ENCODE results near the gene MALSU1. TPM values are rescaled to one million over a fixed set of nuclear protein-coding genes. Genes with fewer than 3 reads are reported as not detected.

The MALSU1 gene
- total RNA-seq, 1 donor from 2014 or later = 62.3 TPM

DNA sequence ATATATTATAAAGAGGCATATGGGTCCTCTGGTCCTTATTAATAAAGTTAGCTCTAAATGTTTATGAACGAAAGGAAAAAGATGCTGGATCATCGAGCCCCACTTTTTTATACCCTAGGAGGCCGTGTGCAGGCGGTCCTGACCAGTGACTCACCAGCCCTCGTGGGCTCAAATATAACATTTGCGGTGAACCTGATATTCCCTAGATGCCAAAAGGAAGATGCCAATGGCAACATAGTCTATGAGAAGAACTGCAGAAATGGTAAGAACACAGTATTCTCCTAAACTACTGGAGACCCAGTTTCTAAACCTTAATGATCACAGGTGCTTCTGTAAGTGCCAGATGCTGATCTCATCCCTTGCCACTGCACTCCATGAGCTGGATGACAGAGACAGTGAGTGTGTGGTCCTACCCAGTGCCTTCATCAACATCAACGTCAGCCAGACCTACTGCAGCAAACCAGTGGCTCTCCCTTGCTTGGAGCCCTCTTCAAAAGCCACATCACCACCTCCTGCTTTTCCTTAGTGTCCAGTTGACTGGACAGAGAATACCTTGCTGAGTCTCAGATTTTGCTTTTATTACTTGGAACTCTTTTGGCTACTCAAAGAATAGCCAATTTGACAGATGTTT lies 45.0 kb upstream of the MALSU1 start:
- H3K9me3 Mint-ChIP-seq (ENCODE audit: unreplicated experiment) = peaks cover 4% of the 10 kb centered on the region
- H3K79me2 ChIP-seq (ENCODE audit: insufficient read depth, low read length) = no peaks in the 10 kb centered on the region
- H3K27me3 Mint-ChIP-seq (ENCODE audit: low read depth, unreplicated experiment) = peaks cover 5% of the 10 kb centered on the region
- peak overlapping the region; percentile 40 for H3K4me2 ChIP-seq (ENCODE audit: low read length)
- no peak overlapping the region for H3K4me3 Mint-ChIP-seq (ENCODE audit: unreplicated experiment)
- H3K9me3 ChIP-seq (ENCODE audit: insufficient read depth, low read depth, low read length) = no peaks in the 10 kb centered on the region
- peak; percentile 75 for FAIRE-seq
- peak; percentile 57 for DNase-seq (ENCODE audit: low read depth)
- peaks cover 3% of the 10 kb centered on the region for H3K27me3 ChIP-seq (ENCODE audit: insufficient read depth, low read length)
- H3K4me3 ChIP-seq (ENCODE audit: insufficient read depth, low read depth, low read length) = no peak overlapping the region
- no peaks in the 10 kb centered on the region for H3K4me1 Mint-ChIP-seq (ENCODE audit: low read depth, unreplicated experiment)
- no peaks in the 10 kb centered on the region for H4K20me1 ChIP-seq (ENCODE audit: insufficient read depth, low read length)
- H2AFZ ChIP-seq (ENCODE audit: low read depth, low read length) = no peak overlapping the region
- H3K9ac ChIP-seq (ENCODE audit: low read length) = no peak overlapping the region
- no peak overlapping the region for H3K27ac ChIP-seq (ENCODE audit: low read depth, low read length)
- H3K4me1 ChIP-seq (ENCODE audit: insufficient read depth, low read length) = no peaks in the 10 kb centered on the region
- no peaks in the 10 kb centered on the region for H3K36me3 ChIP-seq (ENCODE audit: insufficient read depth, low read length)
- no peak overlapping the region for H3K27ac Mint-ChIP-seq (ENCODE audit: unreplicated experiment)
- no peak for TF ChIP-seq CTCF (IDR thresholded peaks at IDR 0.05; ENCODE audit: insufficient read depth, low read depth, low read length)
- no peak for TF ChIP-seq EZH2 (IDR thresholded peaks at IDR 0.05; ENCODE audit: insufficient read depth, low read length)
- H3K36me3 Mint-ChIP-seq (ENCODE audit: low read depth, unreplicated experiment) = no peaks in the 10 kb centered on the region

DNA sequence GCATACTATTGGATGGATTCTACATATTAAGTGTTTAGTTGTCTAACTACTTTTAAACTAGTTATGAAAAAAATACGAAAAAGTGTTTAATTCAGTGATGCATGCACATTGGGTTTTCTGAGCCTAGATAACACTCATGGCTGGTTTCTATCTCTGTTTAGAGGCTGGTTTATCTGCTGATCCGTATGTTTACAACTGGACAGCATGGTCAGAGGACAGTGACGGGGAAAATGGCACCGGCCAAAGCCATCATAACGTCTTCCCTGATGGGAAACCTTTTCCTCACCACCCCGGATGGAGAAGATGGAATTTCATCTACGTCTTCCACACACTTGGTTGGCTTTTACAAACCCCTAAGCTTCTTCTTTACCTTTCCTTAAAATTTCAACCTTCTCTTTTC lies 42.4 kb upstream of the MALSU1 start:
- Mint-ChIP-seq H3K4me1 (ENCODE audit: low read depth, unreplicated experiment) (no peaks in the 10 kb centered on the region), H3K9me3 (ENCODE audit: unreplicated experiment) (no peaks in the 10 kb centered on the region), H3K27ac (ENCODE audit: unreplicated experiment) (no peak overlapping the region), H3K36me3 (ENCODE audit: low read depth, unreplicated experiment) (no peaks in the 10 kb centered on the region), H3K27me3 (ENCODE audit: low read depth, unreplicated experiment) (peaks cover under 1% of the 10 kb centered on the region), H3K4me3 (ENCODE audit: unreplicated experiment) (no peak overlapping the region)
- no peak for DNase-seq (ENCODE audit: low read depth)
- no peaks in the 10 kb centered on the region for H3K27me3 ChIP-seq (ENCODE audit: insufficient read depth, low read length)
- no peaks in the 10 kb centered on the region for H3K36me3 ChIP-seq (ENCODE audit: insufficient read depth, low read length)
- no peak overlapping the region for H3K4me2 ChIP-seq (ENCODE audit: low read length)
- TF ChIP-seq EZH2 (IDR thresholded peaks at IDR 0.05; ENCODE audit: insufficient read depth, low read length) = no peak
- no peak for TF ChIP-seq CTCF (IDR thresholded peaks at IDR 0.05; ENCODE audit: insufficient read depth, low read depth, low read length)
- H3K9ac ChIP-seq (ENCODE audit: low read length) = no peak overlapping the region
- FAIRE-seq = no peak
- H3K4me1 ChIP-seq (ENCODE audit: insufficient read depth, low read length) = no peaks in the 10 kb centered on the region
- H3K27ac ChIP-seq (ENCODE audit: low read depth, low read length) = no peak overlapping the region
- H3K4me3 ChIP-seq (ENCODE audit: insufficient read depth, low read depth, low read length) = no peak overlapping the region
- no peaks in the 10 kb centered on the region for H3K9me3 ChIP-seq (ENCODE audit: insufficient read depth, low read depth, low read length)
- H4K20me1 ChIP-seq (ENCODE audit: insufficient read depth, low read length) = no peaks in the 10 kb centered on the region
- H2AFZ ChIP-seq (ENCODE audit: low read depth, low read length) = no peak overlapping the region
- H3K79me2 ChIP-seq (ENCODE audit: insufficient read depth, low read length) = no peaks in the 10 kb centered on the region

GRCh38 chr7:23260371-23260770 lies 38.8 kb upstream of the MALSU1 start:
- H3K27me3 ChIP-seq (ENCODE audit: insufficient read depth, low read length) = no peaks in the 10 kb centered on the region
- H3K36me3 ChIP-seq (ENCODE audit: insufficient read depth, low read length) = no peaks in the 10 kb centered on the region
- TF ChIP-seq EZH2 (IDR thresholded peaks at IDR 0.05; ENCODE audit: insufficient read depth, low read length) (no peak), CTCF (IDR thresholded peaks at IDR 0.05; ENCODE audit: insufficient read depth, low read depth, low read length) (no peak)
- Mint-ChIP-seq H3K4me3 (ENCODE audit: unreplicated experiment) (no peak overlapping the region), H3K4me1 (ENCODE audit: low read depth, unreplicated experiment) (no peaks in the 10 kb centered on the region), H3K27me3 (ENCODE audit: low read depth, unreplicated experiment) (no peaks in the 10 kb centered on the region), H3K36me3 (ENCODE audit: low read depth, unreplicated experiment) (no peaks in the 10 kb centered on the region), H3K9me3 (ENCODE audit: unreplicated experiment) (no peaks in the 10 kb centered on the region), H3K27ac (ENCODE audit: unreplicated experiment) (no peak overlapping the region)
- H4K20me1 ChIP-seq (ENCODE audit: insufficient read depth, low read length) = no peaks in the 10 kb centered on the region
- H3K4me2 ChIP-seq (ENCODE audit: low read length) = no peak overlapping the region
- H3K4me3 ChIP-seq (ENCODE audit: insufficient read depth, low read depth, low read length) = no peak overlapping the region
- no peak overlapping the region for H2AFZ ChIP-seq (ENCODE audit: low read depth, low read length)
- no peaks in the 10 kb centered on the region for H3K79me2 ChIP-seq (ENCODE audit: insufficient read depth, low read length)
- H3K27ac ChIP-seq (ENCODE audit: low read depth, low read length) = no peak overlapping the region
- no peak overlapping the region for H3K9ac ChIP-seq (ENCODE audit: low read length)
- H3K4me1 ChIP-seq (ENCODE audit: insufficient read depth, low read length) = no peaks in the 10 kb centered on the region
- peak; percentile 51 for DNase-seq (ENCODE audit: low read depth)
- H3K9me3 ChIP-seq (ENCODE audit: insufficient read depth, low read depth, low read length) = no peaks in the 10 kb centered on the region
- FAIRE-seq = no peak
